OCI-LY1 (cell line): ENCODE data around the gene TMEM235.

Experiments
- EZH2 ChIP-seq: fragments of 200-600 bp; sonication (generic), shearing (Covaris generic); IDR thresholded peaks from 2 replicates; pipeline ENCODE4 v1.8.0; 2017; ENCODE audit warnings: borderline replicate concordance, mixed run types, mild to moderate bottlenecking, antibody characterized with exemption, low read length, moderate library complexity, mixed read lengths
- TF ChIP-seq, protein P1 (sequence below): fragments of 200-600 bp; sonication (generic), shearing (Covaris generic); IDR thresholded peaks from 2 replicates; pipeline ENCODE4 v1.5.1; 2017; ENCODE audit warnings: mild to moderate bottlenecking, antibody characterized with exemption, low read length, moderate library complexity, mixed read lengths

DNA sequence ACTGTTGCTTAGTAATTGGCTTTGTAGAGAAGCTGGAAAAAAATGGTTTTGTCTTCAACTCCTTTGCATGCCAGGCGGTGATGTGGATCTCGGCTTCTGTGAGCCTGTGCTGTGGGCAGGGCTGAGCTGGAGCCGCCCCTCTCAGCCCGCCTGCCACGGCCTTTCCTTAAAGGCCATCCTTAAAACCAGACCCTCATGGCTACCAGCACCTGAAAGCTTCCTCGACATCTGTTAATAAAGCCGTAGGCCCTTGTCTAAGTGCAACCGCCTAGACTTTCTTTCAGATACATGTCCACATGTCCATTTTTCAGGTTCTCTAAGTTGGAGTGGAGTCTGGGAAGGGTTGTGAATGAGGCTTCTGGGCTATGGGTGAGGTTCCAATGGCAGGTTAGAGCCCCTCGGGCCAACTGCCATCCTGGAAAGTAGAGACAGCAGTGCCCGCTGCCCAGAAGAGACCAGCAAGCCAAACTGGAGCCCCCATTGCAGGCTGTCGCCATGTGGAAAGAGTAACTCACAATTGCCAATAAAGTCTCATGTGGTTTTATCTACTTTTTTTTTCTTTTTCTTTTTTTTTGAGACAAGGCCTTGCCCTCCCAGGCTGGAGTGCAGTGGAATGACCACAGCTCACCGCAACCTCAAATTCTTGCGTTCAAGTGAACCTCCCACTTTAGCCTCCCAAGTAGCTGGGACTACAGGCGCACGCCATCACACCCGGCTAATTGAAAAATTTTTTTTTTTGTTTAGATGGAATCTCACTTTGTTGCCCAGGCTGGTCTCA is 6.2 kb upstream of the TMEM235 start:
- TF ChIP-seq, protein P1, sequence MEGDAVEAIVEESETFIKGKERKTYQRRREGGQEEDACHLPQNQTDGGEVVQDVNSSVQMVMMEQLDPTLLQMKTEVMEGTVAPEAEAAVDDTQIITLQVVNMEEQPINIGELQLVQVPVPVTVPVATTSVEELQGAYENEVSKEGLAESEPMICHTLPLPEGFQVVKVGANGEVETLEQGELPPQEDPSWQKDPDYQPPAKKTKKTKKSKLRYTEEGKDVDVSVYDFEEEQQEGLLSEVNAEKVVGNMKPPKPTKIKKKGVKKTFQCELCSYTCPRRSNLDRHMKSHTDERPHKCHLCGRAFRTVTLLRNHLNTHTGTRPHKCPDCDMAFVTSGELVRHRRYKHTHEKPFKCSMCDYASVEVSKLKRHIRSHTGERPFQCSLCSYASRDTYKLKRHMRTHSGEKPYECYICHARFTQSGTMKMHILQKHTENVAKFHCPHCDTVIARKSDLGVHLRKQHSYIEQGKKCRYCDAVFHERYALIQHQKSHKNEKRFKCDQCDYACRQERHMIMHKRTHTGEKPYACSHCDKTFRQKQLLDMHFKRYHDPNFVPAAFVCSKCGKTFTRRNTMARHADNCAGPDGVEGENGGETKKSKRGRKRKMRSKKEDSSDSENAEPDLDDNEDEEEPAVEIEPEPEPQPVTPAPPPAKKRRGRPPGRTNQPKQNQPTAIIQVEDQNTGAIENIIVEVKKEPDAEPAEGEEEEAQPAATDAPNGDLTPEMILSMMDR: no peak
- no peak for TF ChIP-seq EZH2
